ENCODE measurements around the gene ADAM10.

ADAM10 gene

DNA sequence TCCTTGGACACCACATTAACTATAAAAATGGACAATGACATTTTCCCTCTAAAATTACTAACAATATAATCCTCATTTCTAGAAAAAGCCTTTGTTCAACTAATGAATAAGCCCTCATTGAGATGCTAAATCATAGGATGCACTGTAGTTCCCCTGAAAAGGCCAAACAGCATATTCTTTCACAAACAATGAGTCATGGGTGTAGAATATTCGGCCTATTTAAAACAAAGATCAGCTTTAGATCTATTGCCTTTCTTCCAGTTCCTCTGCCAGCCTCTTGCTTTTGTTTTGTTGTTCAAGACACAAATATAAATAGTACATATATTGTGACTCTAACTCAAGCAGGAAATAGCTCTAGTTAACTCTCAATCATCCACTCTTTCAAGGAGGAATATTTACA lies 82.5 kb downstream of the ADAM10 start (continued):
- TF ChIP-seq, protein P1, sequence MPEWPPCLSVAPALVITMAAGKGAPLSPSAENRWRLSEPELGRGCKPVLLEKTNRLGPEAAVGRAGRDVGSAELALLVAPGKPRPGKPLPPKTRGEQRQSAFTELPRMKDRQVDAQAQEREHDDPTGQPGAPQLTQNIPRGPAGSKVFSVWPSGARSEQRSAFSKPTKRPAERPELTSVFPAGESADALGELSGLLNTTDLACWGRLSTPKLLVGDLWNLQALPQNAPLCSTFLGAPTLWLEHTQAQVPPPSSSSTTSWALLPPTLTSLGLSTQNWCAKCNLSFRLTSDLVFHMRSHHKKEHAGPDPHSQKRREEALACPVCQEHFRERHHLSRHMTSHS (tag by site-specific recombination; IDR thresholded peaks at IDR 0.05) = no peak
- TF ChIP-seq ZNF112 (tag by site-specific recombination; IDR thresholded peaks at IDR 0.05) = no peak

DNA sequence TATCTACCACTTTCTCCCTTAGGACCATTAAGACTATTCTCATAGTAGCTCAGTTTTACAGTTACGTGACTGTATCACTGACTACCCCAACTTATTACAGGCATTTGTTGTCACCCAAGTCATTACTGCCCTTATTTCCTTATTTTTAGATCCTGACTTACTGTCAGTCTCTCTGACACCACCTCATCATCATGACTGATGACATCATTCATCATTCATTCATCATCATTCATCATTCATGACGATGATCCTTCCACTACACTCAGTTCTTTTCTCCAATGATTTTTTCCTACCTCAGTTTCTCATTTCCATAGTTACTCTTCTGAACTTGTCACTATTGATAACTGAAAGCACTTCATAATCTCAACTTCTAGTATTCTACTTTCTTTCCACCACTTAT lies 83.8 kb downstream of the ADAM10 start:
- Histone ChIP-seq H3K27ac (ENCODE audit: extremely low read depth, low read depth, low read length) (no peak overlapping the region), H3K4me3 (ENCODE audit: low read depth, low read length) (no peak overlapping the region), H3K9me3 (ENCODE audit: control insufficient read depth, insufficient read depth, low read depth, low read length) (no peaks in the 10 kb centered on the region), H3K36me3 (ENCODE audit: control insufficient read depth in 2 of 2, insufficient read depth in 1 of 2, low read length in 2 of 2) (peaks cover 0 to 9% of the 10 kb centered on the region in 2 experiments; a peak in 1 of 3 replicates), H3K4me1 (ENCODE audit: control insufficient read depth, insufficient read depth, low read length) (no peaks in the 10 kb centered on the region)
- ChIA-PET POLR2A (interaction anchor here (0.5 kb wide), 1 partner anchor 11 kb away, joined by 3 read pairs; no protein-coding TSS in a partner anchor), CTCF (no interaction called here)
- TF ChIP-seq SCRT1 (tag by site-specific recombination; IDR thresholded peaks at IDR 0.05; ENCODE audit: borderline replicate concordance) (no peak), OSR2 (tag by site-specific recombination; IDR thresholded peaks at IDR 0.05) (no peak), GLIS1 (tag by site-specific recombination; IDR thresholded peaks at IDR 0.05) (no peak)
- TF ChIP-seq, protein P2, sequence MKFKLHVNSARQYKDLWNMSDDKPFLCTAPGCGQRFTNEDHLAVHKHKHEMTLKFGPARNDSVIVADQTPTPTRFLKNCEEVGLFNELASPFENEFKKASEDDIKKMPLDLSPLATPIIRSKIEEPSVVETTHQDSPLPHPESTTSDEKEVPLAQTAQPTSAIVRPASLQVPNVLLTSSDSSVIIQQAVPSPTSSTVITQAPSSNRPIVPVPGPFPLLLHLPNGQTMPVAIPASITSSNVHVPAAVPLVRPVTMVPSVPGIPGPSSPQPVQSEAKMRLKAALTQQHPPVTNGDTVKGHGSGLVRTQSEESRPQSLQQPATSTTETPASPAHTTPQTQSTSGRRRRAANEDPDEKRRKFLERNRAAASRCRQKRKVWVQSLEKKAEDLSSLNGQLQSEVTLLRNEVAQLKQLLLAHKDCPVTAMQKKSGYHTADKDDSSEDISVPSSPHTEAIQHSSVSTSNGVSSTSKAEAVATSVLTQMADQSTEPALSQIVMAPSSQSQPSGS (tag by site-specific recombination; IDR thresholded peaks at IDR 0.05; ENCODE audit: low read depth) = peak; percentile 77

DNA sequence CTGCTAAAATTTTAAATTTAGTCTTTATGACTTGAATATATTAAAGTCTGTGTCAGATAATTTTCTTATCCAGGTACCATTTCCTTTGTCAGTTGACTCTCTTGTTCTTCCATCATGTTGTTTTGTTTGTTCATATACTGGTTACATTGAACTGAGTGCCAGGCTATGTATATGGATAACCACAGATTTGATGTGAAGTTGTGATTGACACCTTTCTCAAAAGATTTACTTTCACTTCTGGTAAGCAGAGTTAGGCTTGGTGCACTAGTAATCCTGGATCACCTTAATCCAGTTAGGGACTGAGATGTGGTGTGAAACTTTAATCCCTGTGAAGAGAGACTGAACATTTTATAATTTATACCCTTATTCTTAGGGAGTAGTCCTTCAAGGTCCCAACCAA lies 99.4 kb downstream of the ADAM10 start:
- TF ChIP-seq ZNF266 (tag by site-specific recombination; IDR thresholded peaks at IDR 0.05; ENCODE audit: low read depth) = no peak
- TF ChIP-seq, protein P3, sequence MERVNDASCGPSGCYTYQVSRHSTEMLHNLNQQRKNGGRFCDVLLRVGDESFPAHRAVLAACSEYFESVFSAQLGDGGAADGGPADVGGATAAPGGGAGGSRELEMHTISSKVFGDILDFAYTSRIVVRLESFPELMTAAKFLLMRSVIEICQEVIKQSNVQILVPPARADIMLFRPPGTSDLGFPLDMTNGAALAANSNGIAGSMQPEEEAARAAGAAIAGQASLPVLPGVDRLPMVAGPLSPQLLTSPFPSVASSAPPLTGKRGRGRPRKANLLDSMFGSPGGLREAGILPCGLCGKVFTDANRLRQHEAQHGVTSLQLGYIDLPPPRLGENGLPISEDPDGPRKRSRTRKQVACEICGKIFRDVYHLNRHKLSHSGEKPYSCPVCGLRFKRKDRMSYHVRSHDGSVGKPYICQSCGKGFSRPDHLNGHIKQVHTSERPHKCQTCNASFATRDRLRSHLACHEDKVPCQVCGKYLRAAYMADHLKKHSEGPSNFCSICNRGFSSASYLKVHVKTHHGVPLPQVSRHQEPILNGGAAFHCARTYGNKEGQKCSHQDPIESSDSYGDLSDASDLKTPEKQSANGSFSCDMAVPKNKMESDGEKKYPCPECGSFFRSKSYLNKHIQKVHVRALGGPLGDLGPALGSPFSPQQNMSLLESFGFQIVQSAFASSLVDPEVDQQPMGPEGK (tag by site-specific recombination; IDR thresholded peaks at IDR 0.05) = no peak
- TF ChIP-seq, protein P4, sequence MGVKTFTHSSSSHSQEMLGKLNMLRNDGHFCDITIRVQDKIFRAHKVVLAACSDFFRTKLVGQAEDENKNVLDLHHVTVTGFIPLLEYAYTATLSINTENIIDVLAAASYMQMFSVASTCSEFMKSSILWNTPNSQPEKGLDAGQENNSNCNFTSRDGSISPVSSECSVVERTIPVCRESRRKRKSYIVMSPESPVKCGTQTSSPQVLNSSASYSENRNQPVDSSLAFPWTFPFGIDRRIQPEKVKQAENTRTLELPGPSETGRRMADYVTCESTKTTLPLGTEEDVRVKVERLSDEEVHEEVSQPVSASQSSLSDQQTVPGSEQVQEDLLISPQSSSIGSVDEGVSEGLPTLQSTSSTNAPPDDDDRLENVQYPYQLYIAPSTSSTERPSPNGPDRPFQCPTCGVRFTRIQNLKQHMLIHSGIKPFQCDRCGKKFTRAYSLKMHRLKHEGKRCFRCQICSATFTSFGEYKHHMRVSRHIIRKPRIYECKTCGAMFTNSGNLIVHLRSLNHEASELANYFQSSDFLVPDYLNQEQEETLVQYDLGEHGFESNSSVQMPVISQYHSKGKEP (tag by site-specific recombination; IDR thresholded peaks at IDR 0.05) = no peak
- TF ChIP-seq, protein P5, sequence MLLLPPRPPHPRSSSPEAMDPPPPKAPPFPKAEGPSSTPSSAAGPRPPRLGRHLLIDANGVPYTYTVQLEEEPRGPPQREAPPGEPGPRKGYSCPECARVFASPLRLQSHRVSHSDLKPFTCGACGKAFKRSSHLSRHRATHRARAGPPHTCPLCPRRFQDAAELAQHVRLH (tag by site-specific recombination; IDR thresholded peaks at IDR 0.05) = no peak
- no peak for TF ChIP-seq SCRT2 (tag by site-specific recombination; IDR thresholded peaks at IDR 0.05)
- TF ChIP-seq ZNF426 (tag by site-specific recombination; IDR thresholded peaks at IDR 0.05) = no peak
- TF ChIP-seq ZNF112 (tag by site-specific recombination; IDR thresholded peaks at IDR 0.05) = no peak
- TF ChIP-seq MEIS1 (CRISPR knock-in tag; IDR thresholded peaks at IDR 0.05; ENCODE audit: borderline replicate concordance) = no peak
- TF ChIP-seq ZNF623 (tag by site-specific recombination; IDR thresholded peaks at IDR 0.05) = no peak
- TF ChIP-seq, protein P6, sequence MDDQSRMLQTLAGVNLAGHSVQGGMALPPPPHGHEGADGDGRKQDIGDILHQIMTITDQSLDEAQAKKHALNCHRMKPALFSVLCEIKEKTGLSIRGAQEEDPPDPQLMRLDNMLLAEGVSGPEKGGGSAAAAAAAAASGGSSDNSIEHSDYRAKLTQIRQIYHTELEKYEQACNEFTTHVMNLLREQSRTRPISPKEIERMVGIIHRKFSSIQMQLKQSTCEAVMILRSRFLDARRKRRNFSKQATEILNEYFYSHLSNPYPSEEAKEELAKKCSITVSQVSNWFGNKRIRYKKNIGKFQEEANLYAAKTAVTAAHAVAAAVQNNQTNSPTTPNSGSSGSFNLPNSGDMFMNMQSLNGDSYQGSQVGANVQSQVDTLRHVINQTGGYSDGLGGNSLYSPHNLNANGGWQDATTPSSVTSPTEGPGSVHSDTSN (CRISPR knock-in tag; IDR thresholded peaks at IDR 0.05) = no peak
- no peak for TF ChIP-seq ZNF23 (tag by site-specific recombination; IDR thresholded peaks at IDR 0.05; ENCODE audit: borderline replicate concordance)
- TF ChIP-seq, protein P7, sequence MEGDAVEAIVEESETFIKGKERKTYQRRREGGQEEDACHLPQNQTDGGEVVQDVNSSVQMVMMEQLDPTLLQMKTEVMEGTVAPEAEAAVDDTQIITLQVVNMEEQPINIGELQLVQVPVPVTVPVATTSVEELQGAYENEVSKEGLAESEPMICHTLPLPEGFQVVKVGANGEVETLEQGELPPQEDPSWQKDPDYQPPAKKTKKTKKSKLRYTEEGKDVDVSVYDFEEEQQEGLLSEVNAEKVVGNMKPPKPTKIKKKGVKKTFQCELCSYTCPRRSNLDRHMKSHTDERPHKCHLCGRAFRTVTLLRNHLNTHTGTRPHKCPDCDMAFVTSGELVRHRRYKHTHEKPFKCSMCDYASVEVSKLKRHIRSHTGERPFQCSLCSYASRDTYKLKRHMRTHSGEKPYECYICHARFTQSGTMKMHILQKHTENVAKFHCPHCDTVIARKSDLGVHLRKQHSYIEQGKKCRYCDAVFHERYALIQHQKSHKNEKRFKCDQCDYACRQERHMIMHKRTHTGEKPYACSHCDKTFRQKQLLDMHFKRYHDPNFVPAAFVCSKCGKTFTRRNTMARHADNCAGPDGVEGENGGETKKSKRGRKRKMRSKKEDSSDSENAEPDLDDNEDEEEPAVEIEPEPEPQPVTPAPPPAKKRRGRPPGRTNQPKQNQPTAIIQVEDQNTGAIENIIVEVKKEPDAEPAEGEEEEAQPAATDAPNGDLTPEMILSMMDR (tag by site-specific recombination; IDR thresholded peaks at IDR 0.05) = no peak
- no peak for TF ChIP-seq ZNF350 (tag by site-specific recombination; IDR thresholded peaks at IDR 0.05)
- TF ChIP-seq ZNF114 (tag by site-specific recombination; IDR thresholded peaks at IDR 0.05) = no peak
- TF ChIP-seq MYNN (tag by site-specific recombination; IDR thresholded peaks at IDR 0.05; ENCODE audit: borderline replicate concordance) = no peak
- TF ChIP-seq HOXA7 (CRISPR knock-in tag; IDR thresholded peaks at IDR 0.05; ENCODE audit: borderline replicate concordance) = no peak
- no peak for TF ChIP-seq ZNF555 (tag by site-specific recombination; conservative IDR thresholded peaks at IDR 0.05)
- no peak for TF ChIP-seq ZNF335 (tag by site-specific recombination; conservative IDR thresholded peaks at IDR 0.05)
- no peak for TF ChIP-seq ZNF174 (tag by site-specific recombination; IDR thresholded peaks at IDR 0.05)
- Histone ChIP-seq H3K4me1 (ENCODE audit: control insufficient read depth, insufficient read depth, low read length) (no peaks in the 10 kb centered on the region), H3K36me3 (ENCODE audit: control insufficient read depth in 2 of 2, insufficient read depth in 1 of 2, low read length in 2 of 2) (peaks cover 0 to under 1% of the 10 kb centered on the region in 2 experiments; a peak in 1 of 3 replicates), H3K9me3 (ENCODE audit: control insufficient read depth, insufficient read depth, low read depth, low read length) (no peaks in the 10 kb centered on the region), H3K4me3 (ENCODE audit: low read depth, low read length) (no peak overlapping the region), H3K27ac (ENCODE audit: extremely low read depth, low read depth, low read length) (no peak overlapping the region)
- CTCF ChIA-PET = interaction anchor here (0.5 kb wide), 1 partner anchor 319 kb away, joined by 4 read pairs; no protein-coding TSS in a partner anchor
- POLR2A ChIA-PET = no interaction called here

Measured in HEK293 (cell line).